A549 treated with CORT108297 at 1 μM for 4 hours (cell line): ENCODE measurements around the gene TRIM33. TPM values are rescaled to one million over a fixed set of nuclear protein-coding genes. Genes with fewer than 3 reads are reported as not detected.

Source experiments
- total RNA-seq: library from RNA; stranded (reverse); fragments of 200-300 nt; extraction: Qiagen RNA extraction; gene quantifications from 5 replicates; pipeline ENCODE4 v1.2.3, GENCODE V29; 2022

Gene TRIM33
- total RNA-seq, result 8.1 to 13.9 TPM (median 10.6 TPM) in 5 replicates

GRCh38 chr1:114511032-114511785 lies at the start of gene TRIM33:
TRIM33 (minus strand) TSS chr1:114511203; CDS start chr1:114511076, 127 bp downstream.

Other genes starting within 250 kb of the TRIM33 start
- gene BCAS2, start 70.4 kb upstream of the TRIM33 start, total RNA-seq, result 26.2 to 29.7 TPM (median 27.7 TPM) in 5 replicates
- 0.29 to 0.57 TPM (median 0.39 TPM) in 5 replicates for gene DENND2C, start 158.8 kb upstream of the TRIM33 start, total RNA-seq
- gene AMPD1, start 184.3 kb upstream of the TRIM33 start, total RNA-seq, result 0.07 TPM in 1 of 5 replicates, not detected in the others
- 26.1 to 36.0 TPM (median 28.1 TPM) in 5 replicates for gene NRAS, start 205.6 kb upstream of the TRIM33 start, total RNA-seq
- 115 to 168 TPM (median 125 TPM) in 5 replicates for gene CSDE1, start 246.8 kb upstream of the TRIM33 start, total RNA-seq